NOMO-1 (cell line): ENCODE data around the gene PLAAT1.

Experiments
- DNase-seq, 2 experiments: peaks; one replicate each; lab custom pipeline; 2025; ENCODE audit not compliant: unreplicated experiment in 2 of 2; lab: John Stamatoyannopoulos, UW

Gene PLAAT1

DNA sequence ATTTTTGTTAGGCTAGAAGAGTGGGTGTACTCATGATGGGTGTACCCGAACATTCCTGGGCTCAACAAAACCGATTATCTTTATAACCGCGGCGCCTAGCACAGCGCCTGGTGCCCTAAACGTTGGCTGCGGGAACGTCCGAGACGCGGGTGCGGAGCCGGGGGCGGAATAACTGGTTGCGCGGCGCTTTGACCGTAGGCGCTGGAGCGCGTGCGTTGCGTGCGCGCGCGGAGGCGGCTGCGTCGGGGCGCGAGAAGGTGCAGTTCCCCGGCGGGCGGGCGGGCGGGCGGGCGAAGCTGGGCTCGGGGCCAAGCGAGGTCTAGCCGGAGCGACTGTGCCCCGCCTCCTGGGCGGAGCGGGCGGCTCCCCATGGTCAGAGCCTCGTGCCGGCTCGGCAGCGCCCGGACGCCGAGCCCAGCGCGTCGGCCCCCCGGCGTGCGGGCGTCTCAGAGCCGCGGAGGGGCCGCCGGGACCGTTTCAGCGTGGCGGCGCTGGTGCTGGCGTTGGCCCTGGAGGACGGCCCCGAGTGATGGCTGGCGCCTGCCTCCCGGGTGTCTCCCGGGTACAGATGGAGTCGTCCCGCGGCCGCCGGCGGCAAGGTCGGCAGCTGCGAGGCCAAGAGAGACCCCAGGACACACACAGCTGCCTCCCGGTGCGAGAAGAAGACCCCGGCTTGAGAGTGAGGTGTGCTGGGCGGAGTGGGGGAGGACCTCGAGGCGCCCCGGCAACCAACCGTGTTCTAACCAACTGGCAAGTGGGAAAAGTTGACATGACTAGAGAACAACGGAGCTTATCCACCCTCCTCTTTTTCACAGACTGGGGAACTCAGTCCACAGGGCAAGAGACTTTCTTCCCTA, at the start of gene PLAAT1:
PLAAT1 (plus strand) TSS at position 373 of the 857 bp plus-strand sequence. CDS start 14,429 bp downstream, outside the sequence.
- peak; percentile 82 to 92 for DNase-seq

DNA sequence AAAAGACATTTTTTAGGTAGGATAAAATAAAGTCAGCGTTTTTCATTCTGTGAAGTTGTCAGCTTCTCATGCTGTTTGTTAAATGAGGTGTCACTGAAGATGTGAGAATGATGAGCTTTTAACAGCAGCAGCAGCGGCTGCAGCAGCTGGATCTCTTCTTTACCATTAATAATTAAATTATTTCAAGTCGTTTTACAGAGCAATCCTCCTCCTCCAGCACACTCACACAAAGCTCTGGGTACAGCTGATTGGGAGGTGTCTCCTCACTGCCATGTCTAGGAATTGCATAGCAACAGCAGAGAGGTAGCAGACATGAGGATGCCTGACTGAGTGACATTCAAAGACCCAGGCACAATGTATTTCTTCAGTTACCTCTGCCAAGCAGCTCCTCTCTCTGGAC, 46.7 kb upstream of the PLAAT1 start:
- no peak for DNase-seq

DNA sequence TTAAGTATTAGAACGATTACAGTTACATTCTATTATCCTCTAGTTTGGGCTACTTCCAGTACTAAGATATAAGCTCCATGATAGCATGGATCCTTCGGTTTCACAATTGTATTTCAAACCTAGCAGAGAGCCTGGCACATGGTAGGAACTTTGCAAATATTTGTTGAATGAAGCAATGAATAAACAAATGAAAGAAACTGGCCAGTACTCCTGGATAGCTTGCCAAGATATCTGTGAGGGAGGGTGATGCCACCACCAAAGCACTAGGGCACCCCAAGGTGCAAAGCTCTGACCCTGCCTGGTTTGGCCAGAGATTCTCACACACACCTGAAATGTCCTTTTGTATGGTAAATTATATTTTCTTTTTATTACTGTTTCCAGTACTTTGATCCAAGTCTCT, 44.3 kb upstream of the PLAAT1 start:
- DNase-seq: no peak

DNA sequence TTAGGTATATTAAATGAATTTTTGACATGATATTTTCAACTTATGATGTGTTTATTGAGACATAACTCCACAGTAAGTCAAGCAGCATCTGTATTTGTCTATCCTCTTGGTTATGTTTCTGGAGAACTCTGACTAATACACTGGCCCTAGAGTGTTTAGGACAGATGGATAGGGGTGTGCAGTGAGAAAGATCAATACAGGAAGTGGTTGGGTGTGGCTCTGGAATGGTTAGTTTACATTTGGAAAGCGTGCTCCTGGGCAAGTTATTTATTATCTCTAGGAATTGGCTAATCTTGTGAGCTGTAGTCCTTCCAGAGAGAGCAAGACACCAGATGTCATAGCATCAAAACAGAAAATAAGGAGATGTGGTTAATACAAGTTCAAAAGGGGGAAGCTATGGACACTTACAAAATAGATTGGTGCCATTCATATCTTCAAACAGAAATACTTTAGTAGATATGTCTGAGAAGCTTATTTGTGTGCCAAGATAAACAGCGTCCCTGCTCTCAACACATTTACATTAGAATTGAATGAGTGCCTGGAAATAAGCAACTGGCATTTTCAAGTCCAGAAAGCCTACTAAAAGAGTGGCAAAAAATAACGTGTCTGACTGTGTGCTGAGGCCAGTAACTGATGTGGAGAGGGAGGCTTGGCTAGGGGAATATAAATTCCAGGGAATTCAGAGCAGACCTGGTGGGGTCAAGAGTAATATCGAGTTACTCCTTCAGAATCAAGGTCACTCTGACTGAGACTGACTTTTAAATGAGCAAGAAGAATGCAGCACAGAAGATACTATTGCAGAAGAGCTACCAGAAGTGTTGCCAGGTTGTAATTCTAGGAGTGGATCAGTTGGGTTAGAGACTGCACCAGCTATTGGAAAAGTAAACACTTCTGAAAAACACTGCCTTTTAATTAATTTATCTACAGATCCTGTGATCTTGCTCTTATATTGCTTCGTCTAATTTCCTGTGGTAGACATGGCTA, 33.4 kb upstream of the PLAAT1 start:
- no peak for DNase-seq

DNA sequence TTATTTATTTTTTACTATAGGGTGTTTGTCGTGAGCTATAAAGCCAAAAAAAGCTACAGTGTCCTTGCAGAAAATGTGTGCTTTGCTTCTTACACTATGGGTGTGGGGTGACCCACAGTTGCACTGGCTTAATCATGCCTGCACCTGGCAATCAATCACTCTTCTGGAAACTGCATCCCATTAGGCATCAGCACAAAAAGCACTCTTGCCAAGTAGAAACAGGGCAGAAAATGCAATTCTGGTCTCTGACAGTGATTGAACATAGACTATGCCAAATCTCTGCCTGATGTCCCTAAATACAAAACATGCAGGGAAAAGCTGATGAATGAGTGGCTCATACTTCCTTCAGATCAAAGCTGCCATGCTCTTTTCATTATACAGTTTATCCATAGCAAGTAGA, 30.4 kb upstream of the PLAAT1 start:
- DNase-seq: no peak

DNA sequence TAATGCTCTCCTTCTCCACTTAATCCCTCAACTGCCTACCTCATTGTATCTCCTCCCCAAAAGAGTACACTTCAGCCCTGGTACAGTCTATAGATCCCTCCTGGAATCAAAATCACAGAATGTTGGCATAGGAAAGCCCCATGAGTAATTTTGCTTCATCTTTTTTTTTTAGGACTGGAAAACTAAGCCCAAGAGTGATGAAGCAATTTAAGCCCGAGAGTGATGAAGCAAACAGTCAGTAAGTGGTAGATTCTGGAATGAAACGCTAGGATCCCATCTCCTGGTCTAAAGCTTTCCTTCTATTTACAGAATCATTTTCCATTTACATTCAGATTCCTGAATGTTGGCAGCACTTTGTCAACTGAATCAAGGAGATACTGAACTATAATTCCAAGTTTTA, 29.8 kb upstream of the PLAAT1 start:
- DNase-seq: no peak

DNA sequence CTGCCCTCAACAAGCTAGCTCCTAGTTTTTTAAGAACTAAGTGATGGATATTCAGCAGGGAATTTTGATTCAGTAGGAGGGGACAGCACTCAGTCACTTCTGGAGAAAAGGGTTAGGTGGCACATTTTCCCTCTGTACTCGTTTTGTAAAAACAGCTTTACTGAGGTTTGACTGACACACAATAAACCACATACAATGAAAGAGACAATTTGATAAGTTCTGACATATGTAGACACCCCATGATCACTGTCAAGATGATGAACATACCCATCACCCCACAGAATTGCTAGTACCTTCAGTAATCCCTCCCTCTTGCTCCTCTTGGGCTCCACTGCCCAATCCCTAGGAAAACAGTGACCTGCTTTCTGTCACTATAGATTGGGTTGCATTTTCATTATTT, 29.0 kb upstream of the PLAAT1 start:
- DNase-seq: no peak

DNA sequence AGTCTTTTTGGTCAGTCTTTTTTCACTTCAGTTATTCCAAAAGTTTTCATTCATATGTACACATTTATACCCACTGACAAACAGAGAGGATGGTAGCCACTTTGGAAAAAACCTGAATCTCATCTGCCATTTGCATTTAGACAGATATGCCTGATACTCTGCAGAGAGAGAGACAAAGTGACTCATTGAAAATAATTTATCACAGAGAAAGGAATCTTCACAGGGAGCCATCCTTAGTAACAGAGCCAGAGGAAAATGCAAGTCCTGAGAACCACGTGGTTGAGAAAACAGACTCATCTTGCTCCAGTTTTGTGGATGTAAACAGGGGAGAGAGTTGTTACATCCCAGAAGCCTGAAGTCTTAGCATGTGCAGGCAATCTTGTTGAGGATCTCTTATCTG, 28.2 kb upstream of the PLAAT1 start:
- DNase-seq: no peak

DNA sequence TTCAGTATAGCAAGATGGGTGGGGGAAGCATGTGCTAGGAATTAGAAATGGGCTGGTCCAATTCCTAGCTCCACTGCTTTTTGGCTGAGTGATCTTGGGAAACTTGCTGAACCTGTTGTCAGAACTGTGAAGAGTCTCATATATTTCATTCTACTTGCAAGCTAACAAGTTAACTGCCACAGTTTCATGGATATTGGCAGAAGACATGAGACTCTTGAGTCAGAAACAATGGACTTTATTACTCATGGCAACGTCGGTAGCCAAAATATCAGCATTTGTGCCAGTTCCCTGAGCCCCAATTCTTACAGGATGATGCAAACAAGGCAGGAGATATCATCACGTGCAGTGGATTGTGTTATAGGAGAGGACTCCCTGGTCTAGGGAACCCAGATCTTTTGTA, 26.6 kb upstream of the PLAAT1 start:
- no peak for DNase-seq

DNA sequence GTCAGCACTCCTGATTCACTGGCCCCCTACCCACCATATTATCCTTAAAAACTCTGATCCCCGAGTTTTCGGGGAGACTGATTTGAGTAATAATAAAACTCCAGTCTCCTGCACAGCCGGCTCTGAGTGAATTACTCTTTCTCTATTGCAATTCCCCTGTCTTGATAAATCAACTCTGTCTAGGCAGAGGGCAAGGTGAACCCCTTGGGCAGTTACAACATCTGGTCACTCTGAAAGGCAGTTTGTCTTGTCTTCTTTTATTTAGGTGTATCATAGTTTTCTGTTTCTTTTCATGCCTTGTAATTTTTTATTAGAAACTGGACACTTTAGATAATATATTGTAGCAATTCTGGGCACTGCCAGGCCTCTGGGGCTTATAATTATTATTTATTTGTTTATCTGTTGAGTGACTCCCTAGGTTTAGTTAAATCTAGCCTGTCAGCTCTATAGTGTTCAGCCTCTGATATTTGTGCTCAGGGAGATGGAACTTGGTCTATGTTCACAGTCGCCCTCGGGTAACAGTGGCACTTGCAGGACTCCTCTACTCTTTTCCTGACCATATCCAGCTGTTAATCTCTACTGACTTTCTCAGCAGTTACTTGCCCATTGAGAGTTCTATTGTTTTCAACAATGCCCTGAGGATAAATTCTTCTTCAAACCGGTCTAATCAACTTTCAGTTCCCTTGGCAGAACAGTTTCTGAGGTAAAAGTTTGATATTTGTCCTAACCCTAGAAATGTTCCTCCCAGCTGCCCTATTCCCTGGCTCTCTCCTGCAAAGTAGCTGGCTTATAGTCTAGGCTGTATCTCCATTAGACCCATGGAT, 15.5 kb upstream of the PLAAT1 start:
- no peak for DNase-seq

DNA sequence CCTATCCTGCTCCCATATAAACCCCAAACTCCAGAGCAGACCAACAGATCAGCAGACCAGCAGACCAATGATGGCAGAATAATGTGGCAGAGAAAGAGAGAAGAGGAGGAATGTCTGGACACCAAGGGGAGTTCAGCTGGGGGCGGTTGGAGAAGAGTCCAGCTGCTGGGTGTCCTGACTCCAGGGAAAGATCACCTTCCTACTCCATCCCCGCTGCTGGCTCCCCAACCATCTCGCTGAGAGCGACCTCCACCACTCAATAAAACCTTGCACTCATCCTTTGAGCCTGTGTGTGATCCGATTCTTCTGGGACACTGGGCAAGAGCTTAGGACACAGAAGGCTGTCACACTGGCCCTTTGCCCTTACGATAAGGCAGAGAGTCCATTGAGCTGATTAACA, 12.8 kb upstream of the PLAAT1 start:
- no peak for DNase-seq

DNA sequence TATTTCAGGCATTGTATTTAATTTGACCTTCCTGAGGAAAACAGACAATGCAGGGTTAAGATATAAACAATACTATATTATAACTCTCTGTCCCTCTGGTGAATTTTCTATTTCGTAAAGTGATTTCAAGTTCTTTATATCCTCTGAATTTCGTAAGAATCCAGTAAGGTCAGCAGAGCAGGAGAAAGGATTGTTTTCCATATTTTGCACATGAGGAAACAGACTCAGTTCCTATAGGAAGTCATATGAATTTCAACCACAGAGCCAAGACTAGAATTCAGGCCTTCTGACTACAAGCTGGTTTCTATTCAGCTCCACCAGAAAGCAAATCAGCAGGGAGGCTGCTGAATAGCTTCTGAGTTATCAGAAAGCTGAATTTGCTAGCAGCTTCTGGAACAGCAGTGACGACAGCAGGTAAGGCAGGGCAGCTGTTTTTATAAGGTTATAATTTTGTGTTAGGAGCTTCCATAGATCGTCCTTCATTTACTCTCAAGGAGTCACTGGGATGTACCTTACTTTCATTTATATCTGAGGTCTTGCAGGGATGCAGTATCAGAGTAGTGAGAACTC, 11.1 kb upstream of the PLAAT1 start:
- DNase-seq: no peak

DNA sequence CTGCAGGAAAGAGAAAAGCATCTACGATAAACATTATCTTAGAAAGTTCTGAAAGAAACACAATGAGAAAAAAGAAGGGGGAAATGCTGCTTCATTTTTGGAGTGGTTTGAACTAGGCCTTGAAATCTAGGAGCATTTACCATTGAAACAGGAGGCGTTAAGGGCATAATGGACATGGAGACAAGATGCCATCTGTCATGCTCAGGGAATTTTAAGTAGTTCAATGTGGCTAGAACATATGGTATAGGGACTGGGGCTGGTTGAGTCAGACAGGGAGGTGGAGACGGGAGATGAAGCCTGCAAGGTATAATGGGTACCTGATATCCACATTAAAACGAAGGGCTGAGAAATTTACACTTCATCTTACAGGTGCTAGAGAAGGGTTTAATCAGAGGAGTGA, 10.4 kb upstream of the PLAAT1 start:
- no peak for DNase-seq

DNA sequence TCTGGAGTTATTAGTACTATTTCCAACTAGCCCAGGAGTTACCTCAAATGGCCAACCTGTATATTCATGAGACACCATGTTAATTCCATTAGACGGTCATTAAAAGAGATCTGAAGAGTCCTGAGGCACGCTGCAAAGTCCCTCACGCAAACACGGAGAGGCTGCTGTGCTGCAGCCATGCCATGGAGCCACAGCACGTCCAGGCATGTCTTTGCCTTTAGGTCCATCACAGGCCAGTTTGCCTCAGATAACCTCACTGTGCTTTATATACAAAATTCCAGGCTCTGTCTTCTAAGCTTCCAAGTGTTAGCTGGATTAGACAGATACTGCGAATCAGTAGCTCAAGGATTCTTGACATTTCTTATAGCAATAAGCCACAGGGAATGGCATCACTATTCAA, 9.8 kb upstream of the PLAAT1 start:
- no peak for DNase-seq

DNA sequence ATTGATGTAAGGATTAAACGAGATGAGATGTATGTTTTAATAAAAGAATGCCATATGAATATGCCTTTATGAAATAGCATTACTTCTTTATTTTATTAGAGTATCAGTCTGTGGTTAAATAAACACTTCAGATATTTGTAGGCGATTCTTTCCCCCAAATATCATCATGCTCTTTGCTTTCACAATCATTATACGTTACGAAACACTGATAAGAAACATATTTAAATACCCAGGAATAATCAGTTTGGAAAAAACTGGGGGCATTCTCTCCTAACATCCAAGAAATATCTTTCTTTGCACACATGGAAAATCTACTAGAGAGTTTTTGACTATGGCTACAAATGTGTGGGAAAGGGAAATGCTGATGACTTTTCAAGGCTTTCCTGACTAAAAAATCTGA, 4.4 kb upstream of the PLAAT1 start:
- DNase-seq: no peak

DNA sequence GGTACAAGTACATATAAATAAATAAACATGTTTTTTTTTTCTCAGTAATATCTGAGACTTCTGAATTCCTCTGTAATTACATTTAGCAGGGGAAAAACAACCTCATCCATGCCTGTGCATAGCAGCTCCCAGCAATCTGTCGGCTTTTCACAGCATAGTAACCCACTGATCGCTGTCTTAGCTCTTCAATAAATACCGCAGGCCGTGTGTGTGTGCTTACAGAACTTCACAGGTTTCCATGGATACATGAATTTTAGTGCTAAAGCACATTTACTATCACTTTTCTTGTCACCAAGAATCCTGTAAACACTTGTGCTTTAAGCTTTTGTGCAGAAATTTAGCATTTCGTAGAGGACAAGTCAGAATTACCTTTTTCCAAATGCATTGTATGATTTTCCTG, 4.0 kb upstream of the PLAAT1 start:
- no peak for DNase-seq

DNA sequence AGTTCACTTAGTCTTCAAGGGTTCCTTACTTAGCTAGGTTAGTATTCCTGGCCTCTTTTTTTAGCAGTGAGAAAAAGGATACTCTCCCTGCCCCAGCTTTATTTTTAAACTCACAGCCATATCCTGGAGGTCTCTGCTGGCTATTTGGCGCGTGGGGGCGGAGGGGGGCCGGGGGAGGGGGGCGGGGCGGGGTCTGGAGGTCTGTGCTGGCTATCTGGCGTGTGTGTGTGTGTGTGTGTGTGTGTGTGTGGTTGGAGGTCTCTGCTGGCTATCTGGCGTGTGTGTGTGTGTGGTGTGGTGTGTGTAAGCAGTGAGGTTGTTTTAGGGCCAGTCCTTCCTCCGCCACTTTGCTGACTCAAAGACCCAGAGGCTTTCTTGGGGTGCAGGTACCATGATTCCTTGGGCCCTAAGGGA, 579 bp upstream of the PLAAT1 start:
- DNase-seq: peak in 1 of 2 experiments; percentile 29

DNA sequence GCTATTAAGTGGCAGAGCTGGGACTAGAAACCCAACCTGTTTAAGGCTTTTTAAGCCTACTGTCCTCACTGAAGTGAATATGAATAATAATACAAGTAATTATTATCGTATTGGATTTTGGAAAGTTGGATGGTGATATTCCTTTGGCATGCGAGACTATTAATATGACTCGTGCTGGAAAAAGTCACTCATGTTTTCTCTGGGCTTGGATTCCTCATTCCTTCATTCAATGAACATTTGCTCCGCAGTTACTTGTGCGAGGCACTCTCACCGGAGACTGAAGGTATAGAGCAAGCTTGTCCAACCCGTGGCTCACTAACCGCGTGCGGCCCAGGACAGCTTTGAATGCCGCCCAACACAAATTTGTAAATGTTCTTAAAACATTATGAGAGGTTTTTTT, 694 bp downstream of the PLAAT1 start:
- no peak for DNase-seq

DNA sequence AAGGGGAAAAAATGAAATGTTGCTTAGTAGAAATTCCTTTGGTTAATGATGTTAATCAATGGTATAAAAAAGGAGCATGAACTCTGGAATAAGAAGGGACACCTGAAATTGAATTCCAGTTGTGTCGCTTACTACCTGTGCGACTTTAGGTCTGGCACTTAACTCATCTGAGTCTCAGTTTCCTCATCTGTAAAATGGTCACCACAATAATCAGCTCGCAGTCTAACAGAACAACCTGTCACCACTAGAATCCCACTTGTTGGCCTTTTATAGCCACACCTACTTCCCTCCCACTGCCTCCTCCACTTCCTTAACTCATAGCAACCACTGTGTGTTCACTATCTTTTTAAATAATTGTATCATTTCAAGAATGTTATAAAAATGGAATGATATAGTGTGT, 2.5 kb downstream of the PLAAT1 start:
- DNase-seq: no peak

DNA sequence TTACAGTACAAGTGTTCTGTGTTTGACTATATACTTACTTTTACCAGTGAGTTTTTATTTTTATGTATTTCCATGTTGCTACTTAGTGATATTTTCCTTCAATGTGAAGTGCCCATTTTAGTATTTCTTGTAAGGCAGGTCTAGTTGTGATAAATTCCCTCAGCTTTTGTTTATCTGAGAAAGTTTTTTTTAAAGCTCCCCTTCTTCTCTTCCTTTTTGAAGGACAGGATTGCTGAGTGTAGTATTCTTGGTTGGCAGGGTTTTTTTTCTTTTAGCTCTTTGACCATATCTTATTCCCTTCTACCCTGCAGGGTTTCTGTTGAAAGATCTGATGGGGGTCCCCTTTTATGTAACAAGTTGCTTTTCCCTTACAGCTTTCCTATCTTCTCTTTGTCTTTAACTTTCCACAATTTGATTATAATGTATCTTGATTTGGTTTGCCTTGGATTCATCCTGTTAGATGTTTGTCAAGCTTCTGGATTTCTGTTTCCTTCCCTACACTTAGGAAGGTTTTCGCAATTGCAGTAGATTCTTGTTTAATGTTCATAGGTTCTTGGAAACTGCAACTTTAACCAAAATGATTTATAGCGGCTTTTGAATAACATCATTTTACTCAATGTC, 7.9 kb downstream of the PLAAT1 start:
- no peak for DNase-seq
